OCI-LY7 (cell line): ENCODE results near the gene SMAD1. TPM values are rescaled to one million over a fixed set of nuclear protein-coding genes. Genes with fewer than 3 reads are reported as not detected.

Experiments
- BruUV-seq: library from RNA; stranded (reverse); fragments of 400-500 nt; replicated peaks from 2 replicates; lab custom pipeline; 2021; lab: Mats Ljungman, UMichigan
- CTCF ChIA-PET: fragments of 300-600 bp; sonication (Branson Sonifier 250); formaldehyde crosslinking; loops from one replicate; lab custom pipeline; 2022; ENCODE audit warnings: antibody characterized with exemption; ENCODE audit not compliant: unreplicated experiment; lab: Charles Lee
- POLR2A ChIA-PET: fragments of 300-600 bp; sonication (Branson Sonifier 250); formaldehyde crosslinking; loops from one replicate; lab custom pipeline; 2022; ENCODE audit warnings: antibody characterized with exemption; lab: Charles Lee
- DNase-seq: peaks from one replicate; pipeline ENCODE4 v3.0.0-alpha.2; 2015; ENCODE audit warnings: low spot score
- H2AFZ ChIP-seq: fragments of 200-600 bp; sonication (generic), shearing (Covaris generic); 2 replicates; pipeline ENCODE4 v1.6.1; 2014; ENCODE audit warnings: mild to moderate bottlenecking, antibody characterized with exemption, low read length, moderate library complexity
- H3K27ac ChIP-seq: fragments of 200-600 bp; sonication (generic); 2 replicates; pipeline ENCODE4 v1.5.1; 2014; ENCODE audit warnings: mixed run types, low read depth, mild to moderate bottlenecking, moderate library complexity, low read length, inconsistent platforms; ENCODE audit not compliant: poor library complexity, severe bottlenecking
- H3K36me3 ChIP-seq: fragments of 200-600 bp; sonication (generic); 2 replicates; pipeline ENCODE4 v1.6.1; 2014; ENCODE audit warnings: mild to moderate bottlenecking, antibody characterized with exemption, low read length, moderate library complexity, mixed read lengths; ENCODE audit not compliant: insufficient read depth
- H3K4me1 ChIP-seq: fragments of 200-600 bp; sonication (generic); 2 replicates; pipeline ENCODE4 v1.5.1; 2014; ENCODE audit warnings: mild to moderate bottlenecking, low read length; ENCODE audit not compliant: insufficient read depth, poor library complexity, severe bottlenecking
- H3K4me2 ChIP-seq: fragments of 200-600 bp; sonication (generic); 2 replicates; pipeline ENCODE4 v1.6.1; 2014; ENCODE audit warnings: mild to moderate bottlenecking, low read length
- H3K4me3 ChIP-seq: fragments of 200-600 bp; sonication (generic); 2 replicates; pipeline ENCODE4 v1.5.1; 2014; ENCODE audit warnings: mild to moderate bottlenecking, low read depth, low read length; ENCODE audit not compliant: poor library complexity, severe bottlenecking
- H3K79me2 ChIP-seq: fragments of 200-600 bp; sonication (generic); 2 replicates; pipeline ENCODE4 v1.6.1; 2016; ENCODE audit warnings: low read depth, mild to moderate bottlenecking, low read length, moderate library complexity, mixed read lengths; ENCODE audit not compliant: insufficient read depth
- H3K9me2 ChIP-seq: fragments of 200-600 bp; sonication (generic); 2 replicates; pipeline ENCODE4 v1.6.1; 2016; ENCODE audit warnings: mild to moderate bottlenecking, low read length, mixed read lengths; ENCODE audit not compliant: insufficient read depth
- H3K9me3 ChIP-seq: fragments of 200-600 bp; sonication (generic); 2 replicates; pipeline ENCODE4 v1.6.1; 2014; ENCODE audit warnings: mild to moderate bottlenecking, mixed run types, low read length, mixed read lengths
- H4K20me1 ChIP-seq: fragments of 200-600 bp; sonication (generic); 2 replicates; pipeline ENCODE4 v1.6.1; 2014; ENCODE audit warnings: mild to moderate bottlenecking, antibody characterized with exemption, low read length, moderate library complexity, mixed read lengths; ENCODE audit not compliant: insufficient read depth
- EZH2phosphoT487 ChIP-seq: fragments of 200-600 bp; sonication (generic); IDR thresholded peaks from 2 replicates; pipeline ENCODE4 v1.6.1; 2018; ENCODE audit warnings: low read depth, borderline replicate concordance, mild to moderate bottlenecking, mixed run types, antibody characterized with exemption, low read length, moderate library complexity, mixed read lengths
- intact Hi-C: fragments of 100-400 bp; cut with micrococcal nuclease; formaldehyde crosslinking; loops from one replicate; pipeline ENCODE4 v1.10.0; 2022; ENCODE audit not compliant: unreplicated experiment
- total RNA-seq, 2 experiments: library from RNA; depleted of rRNA in 1 of 2; stranded (reverse); fragments of >200 nt in 1 of 2; shearing (Covaris generic) in 1 of 2; gene quantifications; 2 replicates each; pipeline ENCODE4 v1.2.3, GENCODE V29; 2014 to 2022
- TF ChIP-seq, protein P1 (sequence below): fragments of 200-600 bp; sonication (generic); conservative IDR thresholded peaks from 2 replicates; pipeline ENCODE4 v1.5.1; 2014; ENCODE audit warnings: mild to moderate bottlenecking, antibody characterized with exemption, low read length, moderate library complexity, mixed read lengths

Gene SMAD1
- total RNA-seq, 2 experiments from 2014 or later = 39.9 to 60.9 TPM

DNA sequence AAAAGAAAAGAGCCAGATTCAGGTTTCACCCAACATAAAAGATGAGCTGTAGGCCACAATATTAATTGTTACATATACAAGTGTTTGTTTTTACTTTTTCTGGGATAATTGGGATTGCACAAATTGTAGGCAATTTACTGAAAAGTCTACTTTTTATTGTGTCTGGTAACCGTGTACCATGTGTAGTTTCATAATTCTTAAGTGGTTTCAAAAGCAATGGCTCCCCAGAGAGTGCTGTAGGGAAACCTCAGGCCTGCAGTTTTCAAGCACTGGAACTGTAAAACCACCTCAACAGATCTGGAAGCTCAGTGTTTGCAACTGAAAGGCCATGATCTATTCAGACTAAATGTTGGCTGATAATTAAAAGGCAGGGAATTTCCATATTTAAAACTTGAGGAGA is 83.7 kb downstream of the SMAD1 start:
- Histone ChIP-seq H3K4me1 (no peaks in the 10 kb centered on the region), H3K27ac (no peak overlapping the region), H4K20me1 (no peaks in the 10 kb centered on the region), H3K9me3 (0 out of 2 replicates have a peak, but pooled peaks cover 7% of the 10 kb centered on the region), H3K4me3 (no peak overlapping the region), H3K36me3 (peaks cover 30% of the 10 kb centered on the region), H3K4me2 (no peak overlapping the region), H3K79me2 (no peaks in the 10 kb centered on the region), H3K9me2 (no peaks in the 10 kb centered on the region), H2AFZ (no peak overlapping the region)
- ChIA-PET POLR2A (interaction anchor here (0.7 kb wide), 1 partner anchor 21 kb away, joined by 3 read pairs; no protein-coding TSS in a partner anchor), CTCF (no interaction called here)
- intact Hi-C loops = no loop called here
- DNase-seq = no peak
- TF ChIP-seq, protein P1, sequence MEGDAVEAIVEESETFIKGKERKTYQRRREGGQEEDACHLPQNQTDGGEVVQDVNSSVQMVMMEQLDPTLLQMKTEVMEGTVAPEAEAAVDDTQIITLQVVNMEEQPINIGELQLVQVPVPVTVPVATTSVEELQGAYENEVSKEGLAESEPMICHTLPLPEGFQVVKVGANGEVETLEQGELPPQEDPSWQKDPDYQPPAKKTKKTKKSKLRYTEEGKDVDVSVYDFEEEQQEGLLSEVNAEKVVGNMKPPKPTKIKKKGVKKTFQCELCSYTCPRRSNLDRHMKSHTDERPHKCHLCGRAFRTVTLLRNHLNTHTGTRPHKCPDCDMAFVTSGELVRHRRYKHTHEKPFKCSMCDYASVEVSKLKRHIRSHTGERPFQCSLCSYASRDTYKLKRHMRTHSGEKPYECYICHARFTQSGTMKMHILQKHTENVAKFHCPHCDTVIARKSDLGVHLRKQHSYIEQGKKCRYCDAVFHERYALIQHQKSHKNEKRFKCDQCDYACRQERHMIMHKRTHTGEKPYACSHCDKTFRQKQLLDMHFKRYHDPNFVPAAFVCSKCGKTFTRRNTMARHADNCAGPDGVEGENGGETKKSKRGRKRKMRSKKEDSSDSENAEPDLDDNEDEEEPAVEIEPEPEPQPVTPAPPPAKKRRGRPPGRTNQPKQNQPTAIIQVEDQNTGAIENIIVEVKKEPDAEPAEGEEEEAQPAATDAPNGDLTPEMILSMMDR = no peak
- no peak for TF ChIP-seq EZH2phosphoT487
- no TSS peak for BruUV-seq

DNA sequence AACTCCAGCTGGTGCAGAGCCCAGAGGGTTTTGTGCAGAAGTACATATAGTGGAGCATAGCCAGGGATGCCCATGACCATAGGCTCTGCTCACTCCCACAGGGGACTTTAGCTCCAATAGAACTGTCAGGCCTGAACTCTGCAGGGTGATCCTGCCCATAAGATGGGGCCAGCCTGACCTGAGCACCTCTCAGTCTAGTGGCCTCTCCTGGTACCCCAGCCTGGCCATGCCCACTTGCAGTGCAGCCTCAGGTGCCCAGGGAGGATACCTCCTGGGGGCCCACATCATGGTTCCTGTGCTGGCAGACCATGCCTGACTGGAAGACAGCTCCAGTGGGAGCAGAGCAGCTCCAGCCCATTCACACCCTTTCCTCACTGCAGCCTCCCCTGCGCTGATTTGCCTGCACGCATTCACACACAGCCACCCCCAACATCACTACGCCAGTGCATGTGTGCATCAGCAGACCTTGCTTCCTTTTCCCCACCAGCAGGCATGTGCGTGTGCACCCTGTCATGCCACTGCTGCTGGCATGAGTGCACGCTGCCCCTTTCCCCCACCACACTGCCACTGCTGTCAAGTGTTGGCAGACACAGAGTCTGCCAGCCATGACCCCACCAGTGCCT is 84.5 kb downstream of the SMAD1 start:
- 0 out of 2 replicates have a peak, but pooled peaks cover 7% of the 10 kb centered on the region for H3K9me3 ChIP-seq
- no peaks in the 10 kb centered on the region for H3K79me2 ChIP-seq
- ChIA-PET CTCF (no interaction called here), POLR2A (no interaction called here)
- no peaks in the 10 kb centered on the region for H3K4me1 ChIP-seq
- peaks cover 21% of the 10 kb centered on the region; the same call in 1 of the 2 replicates for H3K36me3 ChIP-seq
- H3K27ac ChIP-seq = no peak overlapping the region
- no peak for DNase-seq
- no peaks in the 10 kb centered on the region for H3K9me2 ChIP-seq
- intact Hi-C loops = no loop called here
- H4K20me1 ChIP-seq = no peaks in the 10 kb centered on the region
- H3K4me2 ChIP-seq = no peak overlapping the region
- TF ChIP-seq, protein P1 = no peak
- TF ChIP-seq EZH2phosphoT487 = no peak
- no peak overlapping the region for H2AFZ ChIP-seq
- no TSS peak for BruUV-seq
- no peak overlapping the region for H3K4me3 ChIP-seq

DNA sequence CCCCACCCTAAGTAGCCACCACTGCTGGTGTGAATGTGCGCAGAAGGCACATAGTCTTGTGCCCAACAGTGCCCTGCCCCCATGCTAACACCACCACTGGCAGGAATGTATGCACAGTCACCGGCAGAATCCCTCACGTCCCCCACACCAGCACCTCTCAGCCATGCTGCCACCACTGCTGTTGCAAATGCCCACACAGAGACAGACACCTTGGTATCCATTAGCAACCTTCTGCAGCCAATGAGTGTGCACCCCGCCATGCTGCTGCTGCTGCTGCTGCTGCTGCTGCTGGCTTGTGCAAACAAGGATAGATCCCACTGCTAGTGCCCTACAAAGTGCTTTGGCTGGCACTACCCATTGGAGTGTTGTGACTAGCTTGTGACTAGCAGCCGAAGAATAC is 85.1 kb downstream of the SMAD1 start:
- no TSS peak for BruUV-seq
- no peaks in the 10 kb centered on the region for H3K4me1 ChIP-seq
- no peak overlapping the region for H3K27ac ChIP-seq
- intact Hi-C loops = no loop called here
- H3K9me3 ChIP-seq = 0 out of 2 replicates have a peak, but pooled peaks cover 7% of the 10 kb centered on the region
- H3K79me2 ChIP-seq = no peaks in the 10 kb centered on the region
- no peak overlapping the region for H2AFZ ChIP-seq
- TF ChIP-seq EZH2phosphoT487 = no peak
- TF ChIP-seq, protein P1 = no peak
- H3K4me3 ChIP-seq = no peak overlapping the region
- no peak overlapping the region for H3K4me2 ChIP-seq
- peaks cover 16% of the 10 kb centered on the region; the same call in 1 of the 2 replicates for H3K36me3 ChIP-seq
- CTCF ChIA-PET = no interaction called here
- POLR2A ChIA-PET = interaction anchor here (1.3 kb wide), 1 partner anchor 14 kb away, joined by 3 read pairs; no protein-coding TSS in a partner anchor
- H4K20me1 ChIP-seq = no peaks in the 10 kb centered on the region
- no peak for DNase-seq
- H3K9me2 ChIP-seq = no peaks in the 10 kb centered on the region
